B cell (primary cell): ENCODE results near the gene SBK1.

Experiments
- CTCF ChIP-seq: fragments of 200-600 bp; IDR thresholded peaks from one replicate; pipeline ENCODE4 v1.8.0; 2022; ENCODE audit warnings: antibody characterized with exemption, mild to moderate bottlenecking
- EZH2 ChIP-seq: IDR thresholded peaks from 2 replicates; pipeline ENCODE4 v1.6.1; 2012; ENCODE audit warnings: borderline replicate concordance, low read depth, mild to moderate bottlenecking, moderate library complexity, low read length; ENCODE audit not compliant: insufficient read depth, poor library complexity, severe bottlenecking

GRCh38 chr16:28301154-28301553 lies 8.8 kb downstream of the SBK1 start:
- TF ChIP-seq CTCF (no peak), EZH2 (no peak)
